A549 (cell line): ENCODE results near the gene TMEM51. TPM values are rescaled to one million over a fixed set of nuclear protein-coding genes. Genes with fewer than 3 reads are reported as not detected.

ENCODE experiments used
- ATAC-seq, 2 experiments: fragments of 200-7000 bp in 1 of 2; fragments of >200 bp in 1 of 2; cut with Nextera tagmentation in 1 of 2; cut with Tn5 transposase in 1 of 2; 3 replicates each; pipeline versions ENCODE4 v1.8.0 to v1.9.1; 2018 to 2020; ENCODE audit warnings: mild to moderate bottlenecking in 1 of 2, moderate library complexity in 1 of 2
- CTCF ChIA-PET: fragments of 300-600 bp; sonication (Branson Sonifier 250); formaldehyde crosslinking; extraction: SDS; loops from one replicate; lab custom pipeline; 2021; ENCODE audit warnings: antibody characterized with exemption, inconsistent platforms; lab: Yijun Ruan, JAX
- POLR2A ChIA-PET: fragments of 350-600 bp; formaldehyde crosslinking; extraction: SDS; loops from one replicate; lab custom pipeline; 2021; ENCODE audit warnings: antibody characterized with exemption, inconsistent platforms; lab: Yijun Ruan, JAX
- DNase-seq, 2 experiments: peaks; one replicate each; pipeline versions ENCODE4 v3.0.0 to v3.0.0-alpha.2; 2011 to 2016; ENCODE audit warnings: low read depth in 1 of 2, low spot score in 1 of 2
- FAIRE-seq: peaks from 2 replicates; lab custom pipeline; 2011; peaks lifted over from hg19 to GRCh38; lab: Jason Lieb, UNC
- H3K27ac ChIP-seq, 2 experiments: fragments of >200 bp; sonication (Bioruptor Twin); formaldehyde crosslinking; 3 replicates each; pipeline ENCODE4 v1.5.1; 2016 to 2017
- H3K4me1 ChIP-seq: fragments of >200 bp; sonication (Bioruptor Twin); formaldehyde crosslinking; 3 replicates; pipeline ENCODE4 v1.6.1; 2016
- H3K4me2 ChIP-seq: fragments of >200 bp; sonication (Bioruptor Twin); formaldehyde crosslinking; 3 replicates; pipeline ENCODE4 v1.6.1; 2016
- H3K4me3 ChIP-seq: fragments of >200 bp; sonication (Bioruptor Twin); formaldehyde crosslinking; 3 replicates; pipeline ENCODE4 v1.5.1; 2016
- H3K9me3 ChIP-seq: fragments of >200 bp; sonication (Bioruptor Twin); formaldehyde crosslinking; 3 replicates; pipeline ENCODE4 v1.6.1; 2016
- ATOH8 ChIP-seq: fragments of 250-450 bp; sonication (Bioruptor Pico); IDR thresholded peaks from 2 replicates; pipeline ENCODE4 v1.5.0; 2020; ENCODE audit warnings: low read depth, mild to moderate bottlenecking, moderate library complexity
- BCL3 ChIP-seq: fragments of >200 bp; sonication (Bioruptor Twin); formaldehyde crosslinking; IDR thresholded peaks from 3 replicates; pipeline ENCODE4 v1.6.1; 2016
- CBX2 ChIP-seq: fragments of 200-600 bp; sonication (generic); IDR thresholded peaks from 2 replicates; pipeline ENCODE4 v1.6.1; 2016; ENCODE audit warnings: low read depth, mild to moderate bottlenecking, borderline replicate concordance
- CBX8 ChIP-seq: fragments of 200-600 bp; sonication (generic); IDR thresholded peaks from 2 replicates; pipeline ENCODE4 v1.6.1; 2016
- E2F6 ChIP-seq: IDR thresholded peaks from 2 replicates; pipeline ENCODE4 v1.6.1; 2012; ENCODE audit warnings: low read depth, borderline replicate concordance
- EP300 ChIP-seq, 2 experiments: fragments of >200 bp; sonication (Bioruptor Twin); formaldehyde crosslinking; IDR thresholded peaks; 2 replicates in 1 of 2; 3 replicates in 1 of 2; pipeline ENCODE4 v1.6.1; 2016 to 2017
- FOSL2 ChIP-seq, 2 experiments: fragments of 450-650 bp in 1 of 2; fragments of >200 bp in 1 of 2; sonication (Bioruptor Twin) in 1 of 2; formaldehyde crosslinking; IDR thresholded peaks; 2 replicates each; pipeline versions ENCODE4 v1.5.0 to v1.6.1; 2016 to 2020; ENCODE audit warnings: mild to moderate bottlenecking in 1 of 2, moderate library complexity in 1 of 2
- GATA3 ChIP-seq: IDR thresholded peaks from 2 replicates; pipeline ENCODE4 v1.6.1; 2012; ENCODE audit warnings: borderline replicate concordance
- HES2 ChIP-seq: fragments of >200 bp; sonication (Bioruptor Twin); formaldehyde crosslinking; IDR thresholded peaks from 2 replicates; pipeline ENCODE4 v1.6.1; 2016
- HEYL ChIP-seq: fragments of 250-450 bp; sonication (Bioruptor Pico); IDR thresholded peaks from 2 replicates; pipeline ENCODE4 v1.8.0; 2021; ENCODE audit warnings: mild to moderate bottlenecking, moderate library complexity
- HOXB5 ChIP-seq: fragments of 250-450 bp; sonication (Bioruptor Pico); IDR thresholded peaks from 2 replicates; pipeline ENCODE4 v1.5.0; 2020; ENCODE audit warnings: mild to moderate bottlenecking, moderate library complexity
- MAZ ChIP-seq: fragments of 150-350 bp; IDR thresholded peaks from 2 replicates; pipeline ENCODE4 v1.6.1; 2014; ENCODE audit warnings: antibody characterized with exemption, low read depth, low read length, borderline replicate concordance
- NFE2L2 ChIP-seq: fragments of 150-350 bp; conservative IDR thresholded peaks from 2 replicates; pipeline ENCODE4 v1.6.1; 2014; ENCODE audit warnings: low read length
- NR3C1 ChIP-seq: fragments of >200 bp; sonication (Bioruptor Twin); formaldehyde crosslinking; IDR thresholded peaks from 3 replicates; pipeline ENCODE4 v1.6.1; 2017
- PBX3 ChIP-seq: IDR thresholded peaks from 2 replicates; pipeline ENCODE4 v1.6.1; 2012
- POLR2A ChIP-seq: IDR thresholded peaks from 2 replicates; pipeline ENCODE4 v1.6.1; 2012; ENCODE audit warnings: mild to moderate bottlenecking, low read length
- POLR2AphosphoS2 ChIP-seq: conservative IDR thresholded peaks from 2 replicates; pipeline ENCODE4 v1.6.1; 2012; ENCODE audit warnings: low read length, improper control_type of control experiment, inconsistent platforms
- REST ChIP-seq: fragments of 200-600 bp; sonication (generic); IDR thresholded peaks from 2 replicates; pipeline ENCODE4 v1.6.1; 2016; ENCODE audit warnings: antibody characterized with exemption, mild to moderate bottlenecking, moderate library complexity
- TP53 ChIP-seq: fragments of 250-450 bp; sonication (Bioruptor Pico); IDR thresholded peaks from 2 replicates; pipeline ENCODE4 v1.5.0; 2021; ENCODE audit warnings: mild to moderate bottlenecking, moderate library complexity
- ZFP36 ChIP-seq: fragments of 450-650 bp; IDR thresholded peaks from 2 replicates; pipeline ENCODE4 v1.6.1; 2014; ENCODE audit warnings: borderline replicate concordance; ENCODE audit not compliant: partially characterized antibody
- ZSCAN20 ChIP-seq: fragments of 250-450 bp; sonication (Bioruptor Pico); IDR thresholded peaks from 2 replicates; pipeline ENCODE4 v1.8.0; 2022; ENCODE audit warnings: mild to moderate bottlenecking, moderate library complexity
- WGBS: methylation state at CpG from one replicate; pipeline ENCODE4 v1.1.6; 2017; ENCODE audit errors: missing lambda C conversion rate; 5-methylcytosine and 5-hydroxymethylcytosine counted together
- polyA plus RNA-seq, 4 experiments: library from polyadenylated mRNA; depleted of rRNA in 3 of 4; stranded (reverse); fragments of >200 nt; fragmentation: RNase III in 1 of 4; extraction: RNeasy Plus Mini Kit Qiagen cat#74134 plus additional on column Dnase treatment in 1 of 4; gene quantifications; 2 replicates in 3 of 4; 3 replicates in 1 of 4; pipeline ENCODE4 v1.2.3, GENCODE V29; 2011 to 2017

The TMEM51 gene
- polyA plus RNA-seq, 2 of the 4 experiments (the other 2 are of a cell fraction), result 20.0 to 22.8 TPM

GRCh38 chr1:15115542-15116330, 37.8 kb upstream of the TMEM51 start:
- ChIA-PET POLR2A (no interaction called here), CTCF (interaction anchor here (2.2 kb wide), 1 partner anchor 16 kb away, joined by 6 read pairs; no protein-coding TSS in a partner anchor)
- Histone ChIP-seq H3K9me3 (no peaks in the 10 kb centered on the region), H3K4me3 (no peak overlapping the region), H3K4me1 (no peaks in the 10 kb centered on the region), H3K27ac (no peak overlapping the region), H3K4me2 (no peak overlapping the region)
- 64% methylated on average over 15 of the region's 15 CpGs for WGBS
- FAIRE-seq, result no peak
- no peak for ATAC-seq
- DNase-seq, result no peak
- TF ChIP-seq CBX8 (no peak), MAZ (no peak), EP300 (IDR thresholded peaks at IDR 0.05) (no peak), PBX3 (no peak), ZFP36 (no peak), HES2 (no peak), CBX2 (no peak), NR3C1 (no peak), HEYL (CRISPR knock-in tag) (no peak), E2F6 (no peak)

GRCh38 chr1:15116966-15117365, 36.6 kb upstream of the TMEM51 start:
- POLR2A ChIA-PET, result no interaction called here
- H3K4me3 ChIP-seq, result no peak overlapping the region
- no peak overlapping the region for H3K27ac ChIP-seq
- no peak for ATAC-seq
- no peaks in the 10 kb centered on the region for H3K4me1 ChIP-seq
- TF ChIP-seq BCL3 (no peak), ZSCAN20 (CRISPR knock-in tag) (no peak), ATOH8 (CRISPR knock-in tag) (no peak), EP300 (IDR thresholded peaks at IDR 0.05) (no peak), FOSL2 (IDR thresholded peaks at IDR 0.05) (no peak), FOSL2 (CRISPR knock-in tag; IDR thresholded peaks at IDR 0.05) (no peak), REST (no peak), GATA3 (no peak), NFE2L2 (no peak), HOXB5 (CRISPR knock-in tag) (no peak), POLR2A (no peak), POLR2AphosphoS2 (no peak), TP53 (no peak)
- TF ChIP-seq, all 56 proteins: peak for 0
- Histone ChIP-seq H3K4me2 (no peak overlapping the region), H3K9me3 (no peaks in the 10 kb centered on the region)
- no peak for FAIRE-seq
- no peak for DNase-seq
- 53% methylated on average over 2 of the region's 5 CpGs for WGBS
- CTCF ChIA-PET, result interaction anchor here (0.7 to 2.2 kb wide), 3 partner anchors 17 to 188 kb away, joined by 3 to 8 read pairs (median 6); no protein-coding TSS in a partner anchor
